Activated CD4-positive, alpha-beta T cell treated with anti-CD3 and anti-CD28 coated beads, Interleukin-2, amount 50 U/mL, for 1 hour (primary cell): ENCODE data around the gene SEMA3A.

Source experiments
- DNase-seq: peaks from one replicate; pipeline ENCODE4 v3.0.0-alpha.2; 2020

Gene SEMA3A

GRCh38 chr7:83987764-83988163 is 206.8 kb downstream of the SEMA3A start:
- no peak for DNase-seq

GRCh38 chr7:83985821-83986220 is 208.8 kb downstream of the SEMA3A start:
- DNase-seq, result no peak

GRCh38 chr7:83984591-83984990 is 210.0 kb downstream of the SEMA3A start:
- no peak for DNase-seq

GRCh38 chr7:83984076-83984475 is 210.5 kb downstream of the SEMA3A start:
- DNase-seq, result no peak

- DNase-seq, result no peak
These were observed 211.0 kb downstream of the SEMA3A start for GRCh38 chr7:83983606-83984005.

GRCh38 chr7:83976302-83976701 is 218.3 kb downstream of the SEMA3A start:
- DNase-seq, result no peak

GRCh38 chr7:83970081-83970480 is 224.5 kb downstream of the SEMA3A start:
- DNase-seq, result no peak

- DNase-seq, result no peak
These were observed 230.3 kb downstream of the SEMA3A start for GRCh38 chr7:83964318-83964717.

- DNase-seq, result no peak
These were observed 237.3 kb downstream of the SEMA3A start for GRCh38 chr7:83957333-83957732.

- no peak for DNase-seq
These were observed 238.5 kb downstream of the SEMA3A start for GRCh38 chr7:83956104-83956503.

GRCh38 chr7:83952236-83952635 is 242.4 kb downstream of the SEMA3A start:
- no peak for DNase-seq

GRCh38 chr7:83947260-83947659 is 247.3 kb downstream of the SEMA3A start:
- no peak for DNase-seq

GRCh38 chr7:83946801-83947200 is 247.8 kb downstream of the SEMA3A start:
- DNase-seq, result no peak

- no peak for DNase-seq
These were observed 253.3 kb downstream of the SEMA3A start for GRCh38 chr7:83941300-83941699.

GRCh38 chr7:83937930-83938329 is 256.7 kb downstream of the SEMA3A start:
- DNase-seq, result no peak

- DNase-seq, result peak; percentile 43
These were observed 258.4 kb downstream of the SEMA3A start for GRCh38 chr7:83936056-83936708.

GRCh38 chr7:83934118-83934734 is 260.4 kb downstream of the SEMA3A start:
- no peak for DNase-seq

- DNase-seq, result no peak
These were observed 262.6 kb downstream of the SEMA3A start for GRCh38 chr7:83931968-83932367.

GRCh38 chr7:83930262-83930661 is 264.3 kb downstream of the SEMA3A start:
- no peak for DNase-seq

GRCh38 chr7:83925860-83926259 is 268.7 kb downstream of the SEMA3A start:
- no peak for DNase-seq

GRCh38 chr7:83921941-83922607 is 272.5 kb downstream of the SEMA3A start:
- DNase-seq, result no peak

GRCh38 chr7:83921271-83921940 is 273.2 kb downstream of the SEMA3A start:
- no peak for DNase-seq

- DNase-seq, result no peak
These were observed 276.4 kb downstream of the SEMA3A start for GRCh38 chr7:83918142-83918541.

- DNase-seq, result no peak
These were observed 281.4 kb downstream of the SEMA3A start for GRCh38 chr7:83913174-83913573.
